GM18511 (cell line): ENCODE measurements around the gene LSP1.
"Not testable (repeated sequence)": the region's sequence is repeated elsewhere in the genome, so short reads cannot be mapped to it uniquely, and the experiment has no call there.

Experiments used
- ATAC-seq: cut with Tn5 transposase; IDR thresholded peaks from one replicate; pipeline ENCODE4 v1.9.1; 2021; ENCODE audit warnings: mild to moderate bottlenecking, moderate library complexity; ENCODE audit not compliant: unreplicated experiment

Gene LSP1

GRCh38 chr11:1937616-1938342 lies 84.9 kb downstream of the LSP1 start:
- ATAC-seq = no peak

- no peak for ATAC-seq
Observed at GRCh38 chr11:1938343-1939005, 85.6 kb downstream of the LSP1 start.

GRCh38 chr11:1939006-1939625 lies 86.2 kb downstream of the LSP1 start:
- no peak for ATAC-seq

DNA sequence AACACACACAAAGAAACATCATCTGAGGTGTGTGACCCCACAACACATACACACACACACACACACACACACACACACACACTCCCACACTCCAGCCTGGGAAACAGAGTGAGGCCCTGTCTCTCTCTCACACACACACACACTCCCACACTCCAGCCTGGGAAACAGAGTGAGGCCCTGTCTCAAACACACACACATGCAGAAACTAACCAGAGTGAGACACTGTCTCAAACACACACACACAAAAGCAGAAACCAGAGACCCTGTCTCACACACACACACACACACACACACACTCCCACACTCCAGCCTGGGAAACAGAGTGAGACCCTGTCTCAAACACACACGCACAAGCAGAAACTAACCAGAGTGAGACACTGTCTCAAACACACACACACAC lies 86.9 kb downstream of the LSP1 start:
- ATAC-seq = not testable (repeated sequence)
